CD14-positive monocyte (primary cell): Measurements from ENCODE around the gene WEE2. TPM values are rescaled to one million over a fixed set of nuclear protein-coding genes. Genes with fewer than 3 reads are reported as not detected.

ENCODE experiments used
- DNase-seq, 3 donors: peaks; one replicate each; pipeline ENCODE4 v3.0.0-alpha.2; 2011 to 2022
- H2AFZ ChIP-seq: 2 replicates; pipeline ENCODE4 v1.6.0; 2012; ENCODE audit warnings: mild to moderate bottlenecking, low read depth, low read length, inconsistent platforms; ENCODE audit not compliant: insufficient read depth, poor library complexity, severe bottlenecking
- H3K27ac ChIP-seq, 2 donors: 1 replicate in 1 of 2; 2 replicates in 1 of 2; pipeline ENCODE4 v1.5.1; 2012 to 2013; ENCODE audit warnings: low read length in 2 of 2, control low read depth in 1 of 2, inconsistent platforms in 1 of 2, low read depth in 1 of 2, mild to moderate bottlenecking in 1 of 2
- H3K27me3 ChIP-seq, 2 donors: one replicate each; pipeline versions ENCODE4 v1.6.0 to v1.6.1; 2011 to 2013; ENCODE audit warnings: low read length in 2 of 2; ENCODE audit not compliant: control insufficient read depth in 2 of 2, insufficient read depth in 2 of 2
- H3K36me3 ChIP-seq, 2 donors: replicated peaks in 1 of 2; 1 replicate in 1 of 2; 2 replicates in 1 of 2; pipeline versions ENCODE4 v1.5.1 to v1.6.1; 2012 to 2013; ENCODE audit warnings: low read length in 2 of 2, control low read depth in 1 of 2, inconsistent platforms in 1 of 2, mild to moderate bottlenecking in 1 of 2; ENCODE audit not compliant: insufficient read depth in 2 of 2, control insufficient read depth in 1 of 2
- H3K4me1 ChIP-seq, 2 donors: 1 replicate in 1 of 2; 2 replicates in 1 of 2; pipeline versions ENCODE4 v1.5.1 to v1.6.1; 2012 to 2013; ENCODE audit warnings: low read length in 2 of 2, control low read depth in 1 of 2, inconsistent platforms in 1 of 2, mild to moderate bottlenecking in 1 of 2, moderate library complexity in 1 of 2; ENCODE audit not compliant: insufficient read depth in 2 of 2, control insufficient read depth in 1 of 2
- H3K4me2 ChIP-seq: replicated peaks from 2 replicates; pipeline ENCODE3; 2012; ENCODE audit warnings: low read length, moderate library complexity, mild to moderate bottlenecking; ENCODE audit not compliant: poor library complexity, severe bottlenecking; ENCODE audit errors: extremely low read depth
- H3K4me3 ChIP-seq, 3 experiments: fragments of 200-600 bp in 1 of 3; sonication (generic) in 1 of 3; replicated peaks in 1 of 3; 1 replicate in 2 of 3; 2 replicates in 1 of 3; pipeline ENCODE4 v1.5.1; 2011 to 2013; ENCODE audit warnings: low read length in 3 of 3, mild to moderate bottlenecking in 3 of 3, control low read depth in 2 of 3, low read depth in 2 of 3, inconsistent platforms in 1 of 3, moderate library complexity in 1 of 3
- H3K79me2 ChIP-seq: 2 replicates; pipeline ENCODE4 v1.6.0; 2012; ENCODE audit warnings: mild to moderate bottlenecking, control low read depth, inconsistent platforms, low read length, moderate library complexity; ENCODE audit not compliant: insufficient read depth
- H3K9ac ChIP-seq: 2 replicates; pipeline ENCODE4 v1.6.0; 2017; ENCODE audit warnings: low read length, mild to moderate bottlenecking; ENCODE audit not compliant: insufficient read depth, poor library complexity, severe bottlenecking
- H3K9me3 ChIP-seq, 2 donors: replicated peaks in 1 of 2; 1 replicate in 1 of 2; 2 replicates in 1 of 2; pipeline versions ENCODE4 v1.5.1 to v1.6.1; 2012 to 2013; ENCODE audit warnings: low read length in 2 of 2, control low read depth in 1 of 2; ENCODE audit not compliant: control insufficient read depth in 1 of 2, insufficient read depth in 1 of 2
- H4K20me1 ChIP-seq: 2 replicates; pipeline ENCODE4 v1.6.0; 2012; ENCODE audit warnings: mild to moderate bottlenecking, low read length, control low read depth, moderate library complexity; ENCODE audit not compliant: insufficient read depth
- H3K27ac Mint-ChIP-seq, 7 donors: one replicate each; pipeline ENCODE4 v1.8.0; 2020; ENCODE audit warnings: mild to moderate bottlenecking in 7 of 7, mixed read lengths in 7 of 7, moderate library complexity in 6 of 7, inconsistent platforms in 2 of 7
- H3K27me3 Mint-ChIP-seq, 3 donors: one replicate each; pipeline ENCODE4 v1.8.0; 2021 to 2022; ENCODE audit warnings: low read depth in 3 of 3, mild to moderate bottlenecking in 3 of 3, mixed read lengths in 3 of 3, moderate library complexity in 3 of 3, inconsistent platforms in 1 of 3
- H3K36me3 Mint-ChIP-seq, 2 donors: one replicate each; pipeline ENCODE4 v1.8.0; 2020; ENCODE audit warnings: mixed read lengths in 2 of 2, inconsistent platforms in 1 of 2, mild to moderate bottlenecking in 1 of 2
- H3K4me1 Mint-ChIP-seq: one replicate; pipeline ENCODE4 v1.8.0; 2020; ENCODE audit warnings: mild to moderate bottlenecking, mixed read lengths
- H3K4me3 Mint-ChIP-seq, 2 donors: one replicate each; pipeline ENCODE4 v1.8.0; 2020; ENCODE audit warnings: mild to moderate bottlenecking in 2 of 2, mixed read lengths in 2 of 2, moderate library complexity in 1 of 2
- H3K9me3 Mint-ChIP-seq, 7 donors: one replicate each; pipeline ENCODE4 v1.8.0; 2020 to 2022; ENCODE audit warnings: mixed read lengths in 7 of 7, mild to moderate bottlenecking in 6 of 7, moderate library complexity in 6 of 7, inconsistent platforms in 2 of 7
- WGBS: methylation state at CpG from one replicate; pipeline ENCODE4 v1.1.5; 2013; ENCODE audit warnings: missing lambda C conversion rate; ENCODE audit not compliant: insufficient coverage; 5-methylcytosine and 5-hydroxymethylcytosine counted together
- intact Hi-C, 2 donors: fragments of 100-400 bp; cut with micrococcal nuclease; formaldehyde crosslinking; loops; one replicate each; pipeline versions ENCODE4 v1.15.0 to v1.15.1; 2023
- polyA plus RNA-seq, 3 donors: library from polyadenylated mRNA; depleted of rRNA in 1 of 3; unstranded in 2 of 3; stranded (reverse) in 1 of 3; fragments of 300-500 nt in 2 of 3; fragments of >200 nt in 1 of 3; fragmentation: Illumina TruSeq in 2 of 3; gene quantifications; 1 replicate in 2 of 3; 2 replicates in 1 of 3; pipeline ENCODE4 v1.2.3, GENCODE V29; 2012 to 2021
- TF ChIP-seq, protein P1 (sequence below): fragments of 200-600 bp; IDR thresholded peaks from one replicate; pipeline ENCODE4 v1.8.0; 2022; ENCODE audit warnings: antibody characterized with exemption, mild to moderate bottlenecking

The WEE2 gene
- polyA plus RNA-seq, 3 donors, result not detected

DNA sequence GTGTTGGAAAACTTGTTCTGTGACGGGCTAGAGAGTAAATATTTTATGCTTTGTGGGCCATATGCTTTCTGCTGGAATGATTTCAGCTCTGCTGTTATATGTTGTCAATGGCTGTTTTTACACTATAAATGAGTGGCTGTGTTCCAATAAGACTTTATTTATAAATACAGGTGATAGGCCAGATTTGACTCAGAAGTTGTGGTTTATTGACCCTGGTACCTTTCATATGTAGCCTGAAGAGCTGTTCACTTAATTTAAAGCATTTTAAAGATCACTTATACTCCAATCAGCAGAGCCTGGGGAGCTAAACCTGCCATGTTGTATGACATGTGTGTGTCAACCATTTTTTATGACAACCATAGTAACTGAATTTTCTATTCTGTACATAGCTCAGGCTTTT, 20.9 kb downstream of the WEE2 start:
- H3K36me3 Mint-ChIP-seq, result no peaks in the 10 kb centered on the region
- Histone ChIP-seq H3K4me3 (no peak overlapping the region), H3K79me2 (no peaks in the 10 kb centered on the region), H4K20me1 (no peaks in the 10 kb centered on the region), H2AFZ (no peak overlapping the region), H3K4me1 (no peaks in the 10 kb centered on the region), H3K36me3 (no peaks in the 10 kb centered on the region), H3K27ac (no peak overlapping the region), H3K9me3 (no peaks in the 10 kb centered on the region), H3K4me2 (no peak overlapping the region), H3K27me3 (no peaks in the 10 kb centered on the region), H3K9ac (no peak overlapping the region)
- no peaks in the 10 kb centered on the region for H3K9me3 Mint-ChIP-seq
- H3K4me3 Mint-ChIP-seq, result no peak overlapping the region
- H3K4me1 Mint-ChIP-seq, result no peaks in the 10 kb centered on the region
- H3K27ac Mint-ChIP-seq, result no peak overlapping the region
- intact Hi-C loops, result no loop called here
- 100% methylated on average over 1 of the region's 1 CpG for WGBS
- H3K27me3 Mint-ChIP-seq, result peaks cover 0 to 3% (median 0%) of the 10 kb centered on the region in 3 donors
- TF ChIP-seq, protein P1, sequence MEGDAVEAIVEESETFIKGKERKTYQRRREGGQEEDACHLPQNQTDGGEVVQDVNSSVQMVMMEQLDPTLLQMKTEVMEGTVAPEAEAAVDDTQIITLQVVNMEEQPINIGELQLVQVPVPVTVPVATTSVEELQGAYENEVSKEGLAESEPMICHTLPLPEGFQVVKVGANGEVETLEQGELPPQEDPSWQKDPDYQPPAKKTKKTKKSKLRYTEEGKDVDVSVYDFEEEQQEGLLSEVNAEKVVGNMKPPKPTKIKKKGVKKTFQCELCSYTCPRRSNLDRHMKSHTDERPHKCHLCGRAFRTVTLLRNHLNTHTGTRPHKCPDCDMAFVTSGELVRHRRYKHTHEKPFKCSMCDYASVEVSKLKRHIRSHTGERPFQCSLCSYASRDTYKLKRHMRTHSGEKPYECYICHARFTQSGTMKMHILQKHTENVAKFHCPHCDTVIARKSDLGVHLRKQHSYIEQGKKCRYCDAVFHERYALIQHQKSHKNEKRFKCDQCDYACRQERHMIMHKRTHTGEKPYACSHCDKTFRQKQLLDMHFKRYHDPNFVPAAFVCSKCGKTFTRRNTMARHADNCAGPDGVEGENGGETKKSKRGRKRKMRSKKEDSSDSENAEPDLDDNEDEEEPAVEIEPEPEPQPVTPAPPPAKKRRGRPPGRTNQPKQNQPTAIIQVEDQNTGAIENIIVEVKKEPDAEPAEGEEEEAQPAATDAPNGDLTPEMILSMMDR, result no peak
- DNase-seq, result no peak

DNA sequence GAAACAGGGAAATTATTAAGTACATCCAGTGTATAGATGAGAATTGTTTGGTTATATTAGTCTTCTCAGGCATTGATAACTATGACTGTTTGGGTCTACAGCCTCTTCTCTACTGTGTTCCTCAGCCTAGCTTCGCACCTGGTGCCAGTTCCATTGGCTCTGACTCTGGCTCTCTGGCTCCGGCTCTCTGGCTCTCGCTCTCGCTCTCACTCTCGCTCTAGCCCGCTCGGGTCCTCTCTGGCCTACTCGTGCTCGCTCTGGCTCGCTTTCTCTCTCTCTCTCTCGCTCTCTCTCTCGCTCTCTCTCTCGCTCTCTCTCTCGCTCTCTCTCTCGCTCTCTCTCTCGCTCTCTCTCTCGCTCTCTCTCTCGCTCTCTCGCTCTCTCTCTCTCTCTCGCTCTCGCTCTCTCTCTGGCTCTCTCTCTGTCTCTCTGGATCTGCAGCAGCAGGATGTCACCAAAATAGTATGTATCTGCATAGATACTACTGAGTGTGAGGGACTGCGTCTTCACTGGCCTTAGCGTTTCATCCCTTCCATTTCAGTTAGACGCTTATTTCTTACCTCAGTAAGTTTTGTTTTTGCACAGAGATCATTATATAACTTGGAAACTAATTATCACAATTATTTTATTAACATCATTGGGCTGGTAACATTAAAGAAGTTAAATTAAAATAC, 23.5 kb downstream of the WEE2 start:
- intact Hi-C loops, result loop anchor here in 1 of 2 donors (10.0 kb wide), 1 partner anchor 77 kb away; no protein-coding TSS in a partner anchor
- no peak for DNase-seq
- Histone ChIP-seq H3K4me1 (no peaks in the 10 kb centered on the region), H3K79me2 (no peaks in the 10 kb centered on the region), H3K27ac (no peak overlapping the region), H3K36me3 (no peaks in the 10 kb centered on the region), H3K4me3 (no peak overlapping the region), H4K20me1 (no peaks in the 10 kb centered on the region), H3K4me2 (no peak overlapping the region), H3K9ac (no peak overlapping the region), H2AFZ (no peak overlapping the region), H3K27me3 (no peaks in the 10 kb centered on the region), H3K9me3 (no peaks in the 10 kb centered on the region)
- H3K27ac Mint-ChIP-seq, result no peak overlapping the region
- TF ChIP-seq, protein P1, result no peak
- H3K4me1 Mint-ChIP-seq, result no peaks in the 10 kb centered on the region
- no peaks in the 10 kb centered on the region for H3K9me3 Mint-ChIP-seq
- peaks cover 0 to 3% (median 0%) of the 10 kb centered on the region in 3 donors for H3K27me3 Mint-ChIP-seq
- no peak overlapping the region for H3K4me3 Mint-ChIP-seq
- H3K36me3 Mint-ChIP-seq, result no peaks in the 10 kb centered on the region
- 96% methylated on average over 13 of the region's 24 CpGs for WGBS
